Hypothalamus (tissue), 51 donors: Measurements from ENCODE around the gene CEP57L1.
"Not testable (repeated sequence)": the region's sequence is repeated elsewhere in the genome, so short reads cannot be mapped to it uniquely, and the experiment has no call there.

Experiments
- DNase-seq, 51 donors: peaks; one replicate each; lab custom pipeline; 2025; lab: John Stamatoyannopoulos, UW

Gene CEP57L1

GRCh38 chr6:109167562-109167961, 72.3 kb downstream of the CEP57L1 start:
- no peak for DNase-seq

GRCh38 chr6:109170333-109170732, 75.0 kb downstream of the CEP57L1 start:
- DNase-seq = no peak

GRCh38 chr6:109172101-109172746, 76.9 kb downstream of the CEP57L1 start:
- no peak for DNase-seq

GRCh38 chr6:109174916-109175315, 79.6 kb downstream of the CEP57L1 start:
- DNase-seq = no peak

GRCh38 chr6:109178921-109179320, 83.6 kb downstream of the CEP57L1 start:
- DNase-seq = no peak

- no peak for DNase-seq
These were observed 84.2 kb downstream of the CEP57L1 start for GRCh38 chr6:109179507-109179906.

- peak in 6 of 51 donors; percentile 3 to 28 (median 11) for DNase-seq
These were observed 87.3 kb downstream of the CEP57L1 start for GRCh38 chr6:109182578-109182977.

- DNase-seq = no peak
These were observed 87.9 kb downstream of the CEP57L1 start for GRCh38 chr6:109183109-109183650.

- DNase-seq = no peak
These were observed 89.3 kb downstream of the CEP57L1 start for GRCh38 chr6:109184638-109185037.

- DNase-seq = no peak
These were observed 90.7 kb downstream of the CEP57L1 start for GRCh38 chr6:109186012-109186411.

GRCh38 chr6:109187399-109188114, 92.2 kb downstream of the CEP57L1 start:
- peak in 32 of 51 donors; percentile 0 to 62 (median 14) for DNase-seq

- no peak for DNase-seq
These were observed 92.8 kb downstream of the CEP57L1 start for GRCh38 chr6:109188115-109188411.

- DNase-seq = not testable (repeated sequence)
These were observed 96.1 kb downstream of the CEP57L1 start for GRCh38 chr6:109191368-109191767.

GRCh38 chr6:109192865-109193264, 97.6 kb downstream of the CEP57L1 start:
- DNase-seq = no peak

GRCh38 chr6:109194880-109195279, 99.6 kb downstream of the CEP57L1 start:
- DNase-seq = no peak

- DNase-seq = no peak
These were observed 101.8 kb downstream of the CEP57L1 start for GRCh38 chr6:109197061-109197460.

- no peak for DNase-seq
These were observed 107.3 kb downstream of the CEP57L1 start for GRCh38 chr6:109202409-109203264.

- DNase-seq = no peak
These were observed 109.2 kb downstream of the CEP57L1 start for GRCh38 chr6:109204511-109204910.

GRCh38 chr6:109212683-109213082, 117.4 kb downstream of the CEP57L1 start:
- no peak for DNase-seq
